GM21619 (cell line): ENCODE results near the gene RRAS.
"Not testable (repeated sequence)": the region's sequence is repeated elsewhere in the genome, so short reads cannot be mapped to it uniquely, and the experiment has no call there.

ENCODE experiments used
- ATAC-seq: cut with Tn5 transposase; IDR thresholded peaks from one replicate; pipeline ENCODE4 v1.9.1; 2021; ENCODE audit not compliant: unreplicated experiment

The RRAS gene

DNA sequence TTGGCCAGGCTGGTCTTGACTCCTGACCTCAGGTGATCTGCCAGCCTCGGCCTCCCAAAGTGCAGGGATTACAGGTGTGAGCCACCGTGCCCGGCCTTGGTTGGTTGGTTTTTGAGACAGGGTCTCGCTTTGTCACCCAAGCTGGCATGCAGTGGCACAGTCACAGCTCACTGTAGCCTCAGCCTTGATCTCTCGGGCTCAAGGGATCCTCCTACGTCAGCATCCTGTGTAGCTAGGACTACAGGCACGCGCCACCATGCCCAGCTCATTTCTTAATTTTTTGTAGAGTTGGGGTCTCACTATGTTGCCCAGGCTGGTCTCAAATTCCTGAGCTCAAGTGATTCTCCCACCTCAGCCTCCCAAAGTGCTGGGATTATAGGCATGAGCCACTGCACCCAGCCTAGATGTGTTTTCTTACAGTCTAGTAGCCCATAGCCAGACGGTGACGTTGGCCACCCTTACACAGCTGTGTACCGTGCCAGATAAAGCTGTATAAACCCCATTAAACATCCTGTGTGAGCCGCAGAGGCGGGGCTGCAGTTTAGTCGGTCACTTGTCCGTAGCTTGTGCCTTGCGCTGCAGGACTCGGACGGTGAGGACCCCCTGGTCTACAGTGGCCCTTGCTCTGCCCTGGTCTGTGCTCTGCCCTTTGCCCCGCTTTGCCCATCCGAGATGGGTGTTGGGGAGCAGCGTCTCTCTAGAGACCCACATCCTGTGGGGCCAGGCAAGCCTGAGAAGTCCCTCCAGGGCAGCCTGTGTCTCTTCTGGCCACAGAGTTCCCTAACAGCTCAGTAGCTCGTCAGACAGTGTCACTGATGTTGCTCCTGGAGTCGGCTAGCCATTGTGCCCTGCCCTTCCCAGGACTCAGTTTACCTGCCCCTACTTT, 15.9 kb upstream of the RRAS start:
- ATAC-seq: no peak

DNA sequence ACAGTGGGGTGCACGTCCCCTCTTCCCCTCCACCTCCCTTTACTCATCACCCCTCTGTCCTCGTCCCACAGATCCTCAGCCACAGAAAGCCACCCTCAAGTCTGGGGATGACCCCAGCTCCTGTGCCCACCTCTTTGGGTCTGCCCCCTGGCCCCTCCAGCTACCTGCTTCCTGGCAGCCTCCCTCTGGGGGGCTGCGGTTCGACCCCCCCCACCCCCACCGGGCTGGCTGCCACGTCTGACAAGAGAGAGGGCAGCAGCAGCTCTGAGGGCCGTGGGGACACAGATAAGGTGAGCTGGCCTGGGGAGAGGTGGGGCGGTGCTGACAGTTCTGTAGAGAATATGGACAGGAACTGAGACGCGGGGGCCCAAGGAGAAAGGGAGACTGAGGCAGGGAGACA, 14.6 kb upstream of the RRAS start:
- no peak for ATAC-seq

DNA sequence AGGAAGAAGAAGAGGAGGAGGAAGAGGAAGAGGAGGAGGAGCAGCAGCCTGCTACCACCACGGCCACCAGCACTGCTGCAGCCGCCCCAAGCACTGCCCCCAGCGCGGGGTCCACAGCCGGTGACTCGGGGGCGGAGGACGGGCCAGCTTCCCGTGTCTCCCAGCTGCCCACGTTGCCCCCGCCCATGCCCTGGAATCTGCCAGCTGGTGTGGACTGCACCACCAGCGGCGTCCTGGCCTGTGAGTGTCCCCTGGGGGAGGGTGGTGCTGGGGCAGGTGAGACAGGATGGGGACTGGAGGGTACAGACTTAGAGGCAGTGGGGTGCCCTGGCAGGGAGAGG, 13.5 kb upstream of the RRAS start:
- ATAC-seq: no peak

DNA sequence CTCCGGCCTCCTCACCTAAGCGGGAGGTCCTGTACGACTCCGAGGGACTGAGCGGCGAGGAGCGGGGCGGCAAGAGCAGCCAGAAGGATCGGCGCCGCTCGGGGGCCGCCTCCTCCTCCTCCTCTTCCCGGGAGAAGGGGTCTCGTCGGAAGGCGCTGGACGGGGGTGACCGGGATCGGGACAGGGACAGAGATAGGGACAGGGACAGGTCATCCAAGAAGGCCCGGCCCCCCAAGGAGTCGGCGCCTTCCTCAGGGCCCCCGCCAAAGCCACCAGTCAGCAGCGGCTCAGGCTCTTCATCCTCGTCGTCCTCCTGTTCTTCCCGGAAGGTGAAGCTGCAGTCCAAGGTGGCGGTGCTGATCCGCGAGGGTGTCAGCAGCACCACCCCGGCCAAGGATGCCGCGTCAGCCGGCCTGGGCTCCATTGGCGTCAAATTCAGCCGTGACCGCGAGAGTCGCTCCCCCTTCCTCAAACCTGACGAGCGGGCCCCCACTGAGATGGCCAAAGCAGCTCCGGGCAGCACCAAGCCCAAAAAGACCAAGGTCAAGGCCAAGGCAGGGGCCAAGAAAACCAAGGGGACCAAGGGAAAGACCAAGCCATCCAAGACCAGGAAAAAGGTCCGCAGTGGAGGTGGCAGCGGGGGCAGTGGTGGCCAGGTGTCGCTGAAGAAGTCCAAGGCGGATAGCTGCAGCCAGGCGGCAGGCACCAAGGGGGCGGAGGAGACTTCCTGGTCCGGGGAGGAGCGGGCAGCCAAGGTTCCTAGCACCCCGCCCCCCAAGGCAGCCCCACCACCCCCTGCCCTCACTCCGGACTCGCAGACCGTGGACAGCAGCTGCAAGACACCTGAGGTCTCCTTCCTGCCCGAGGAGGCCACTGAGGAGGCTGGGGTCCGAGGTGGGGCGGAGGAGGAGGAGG, 12.9 kb upstream of the RRAS start:
- no peak for ATAC-seq

DNA sequence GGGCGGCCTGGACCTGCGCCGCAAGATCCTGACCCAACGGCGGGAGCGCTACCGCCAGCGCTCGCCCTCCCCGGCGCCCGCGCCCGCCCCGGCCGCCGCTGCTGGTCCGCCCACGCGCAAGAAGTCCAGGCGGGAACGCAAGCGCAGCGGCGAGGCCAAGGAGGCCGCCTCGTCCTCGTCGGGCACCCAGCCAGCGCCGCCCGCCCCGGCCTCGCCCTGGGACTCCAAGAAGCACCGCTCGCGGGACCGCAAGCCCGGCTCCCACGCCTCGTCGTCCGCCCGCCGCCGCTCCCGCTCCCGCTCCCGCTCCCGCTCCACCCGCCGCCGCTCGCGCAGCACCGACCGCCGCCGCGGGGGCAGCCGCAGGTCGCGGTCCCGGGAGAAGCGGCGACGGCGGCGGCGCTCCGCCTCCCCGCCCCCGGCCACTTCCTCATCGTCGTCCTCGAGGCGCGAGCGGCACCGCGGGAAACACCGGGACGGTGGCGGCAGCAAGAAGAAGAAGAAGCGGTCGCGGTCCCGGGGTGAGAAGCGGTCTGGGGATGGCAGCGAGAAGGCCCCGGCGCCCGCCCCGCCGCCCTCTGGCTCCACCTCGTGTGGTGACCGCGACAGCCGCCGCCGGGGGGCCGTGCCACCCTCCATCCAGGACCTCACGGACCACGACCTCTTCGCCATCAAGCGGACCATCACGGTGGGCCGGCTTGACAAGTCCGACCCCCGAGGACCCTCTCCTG, 12.0 kb upstream of the RRAS start:
- ATAC-seq: no peak

DNA sequence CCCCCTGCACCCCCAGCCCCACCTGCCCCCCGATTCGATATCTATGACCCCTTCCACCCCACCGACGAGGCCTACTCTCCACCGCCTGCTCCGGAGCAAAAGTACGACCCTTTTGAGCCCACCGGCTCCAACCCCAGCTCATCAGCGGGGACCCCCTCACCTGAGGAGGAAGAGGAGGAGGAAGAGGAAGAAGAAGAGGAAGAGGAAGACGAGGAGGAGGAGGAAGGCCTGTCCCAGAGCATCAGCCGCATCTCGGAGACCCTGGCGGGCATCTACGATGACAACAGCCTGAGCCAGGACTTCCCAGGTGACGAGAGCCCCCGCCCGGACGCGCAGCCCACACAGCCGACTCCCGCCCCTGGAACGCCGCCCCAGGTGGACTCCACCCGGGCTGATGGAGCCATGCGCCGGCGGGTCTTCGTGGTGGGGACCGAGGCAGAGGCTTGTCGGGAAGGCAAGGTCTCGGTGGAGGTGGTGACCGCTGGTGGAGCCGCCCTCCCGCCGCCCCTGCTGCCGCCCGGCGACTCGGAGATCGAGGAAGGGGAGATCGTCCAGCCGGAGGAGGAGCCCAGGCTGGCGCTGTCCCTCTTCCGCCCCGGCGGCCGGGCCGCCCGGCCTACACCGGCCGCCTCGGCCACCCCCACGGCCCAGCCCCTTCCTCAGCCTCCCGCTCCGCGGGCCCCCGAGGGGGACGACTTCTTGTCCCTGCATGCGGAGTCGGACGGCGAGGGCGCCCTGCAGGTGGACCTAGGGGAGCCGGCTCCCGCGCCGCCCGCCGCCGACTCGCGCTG, 11.3 kb upstream of the RRAS start:
- ATAC-seq: no peak

DNA sequence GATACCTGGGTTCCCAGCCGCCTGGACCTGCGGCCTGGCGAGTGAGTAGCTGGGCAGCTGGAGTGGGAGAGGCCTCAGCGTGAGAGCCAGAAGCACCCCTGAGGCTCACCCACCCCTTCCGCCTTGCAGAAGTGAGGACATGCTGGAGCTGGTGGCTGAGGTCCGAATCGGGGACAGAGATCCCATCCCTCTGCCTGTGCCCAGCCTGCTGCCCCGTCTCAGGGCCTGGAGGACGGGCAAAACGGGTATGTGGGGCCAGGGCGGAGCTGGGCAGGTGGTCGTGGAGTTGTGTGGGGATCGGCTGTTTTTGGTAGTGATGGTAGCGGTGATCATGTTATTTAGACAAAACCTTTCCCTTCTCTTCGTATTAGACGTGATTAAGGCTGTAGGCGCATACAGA, 6.6 kb upstream of the RRAS start:
- no peak for ATAC-seq

DNA sequence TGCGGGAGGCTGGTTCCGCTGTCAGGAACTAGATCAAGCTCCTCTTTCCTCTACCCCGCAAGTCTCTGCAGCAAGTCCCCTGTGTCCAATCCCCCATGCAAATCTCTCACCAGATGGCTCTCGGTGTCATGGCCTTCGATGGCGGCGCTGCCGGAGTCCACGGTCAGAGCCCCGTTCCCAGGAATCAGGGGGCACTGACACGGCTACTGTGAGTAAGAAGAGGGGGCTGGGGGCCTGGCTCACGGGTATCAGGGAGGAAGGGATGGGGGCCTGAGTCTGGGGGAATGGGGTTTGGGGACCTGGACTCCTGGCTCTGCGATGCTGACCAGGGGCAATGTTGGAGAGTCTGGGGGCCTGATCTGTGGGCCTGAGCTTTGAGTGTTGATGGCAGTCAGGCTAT, 6.1 kb upstream of the RRAS start:
- ATAC-seq: no peak

DNA sequence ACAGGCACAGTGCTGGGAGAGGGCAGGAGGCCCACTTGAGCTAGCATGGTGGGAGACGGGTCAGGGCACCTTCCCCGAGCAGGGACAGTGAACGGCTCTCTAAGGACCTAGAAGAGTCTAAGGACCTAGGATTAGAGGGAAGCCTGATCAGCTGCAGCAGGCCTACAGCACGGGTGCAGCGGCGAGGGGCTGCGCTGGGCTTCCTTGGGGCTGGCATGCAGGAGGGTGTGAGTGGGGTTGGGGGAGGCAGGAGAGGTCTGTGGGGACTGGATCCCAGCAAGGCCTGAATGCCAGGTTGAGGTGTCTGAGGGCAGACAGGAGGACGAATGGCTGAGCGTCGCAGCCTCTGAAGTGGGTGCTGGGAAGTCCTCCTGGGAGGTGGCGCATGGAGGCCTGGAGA, 5.6 kb upstream of the RRAS start:
- ATAC-seq: no peak

DNA sequence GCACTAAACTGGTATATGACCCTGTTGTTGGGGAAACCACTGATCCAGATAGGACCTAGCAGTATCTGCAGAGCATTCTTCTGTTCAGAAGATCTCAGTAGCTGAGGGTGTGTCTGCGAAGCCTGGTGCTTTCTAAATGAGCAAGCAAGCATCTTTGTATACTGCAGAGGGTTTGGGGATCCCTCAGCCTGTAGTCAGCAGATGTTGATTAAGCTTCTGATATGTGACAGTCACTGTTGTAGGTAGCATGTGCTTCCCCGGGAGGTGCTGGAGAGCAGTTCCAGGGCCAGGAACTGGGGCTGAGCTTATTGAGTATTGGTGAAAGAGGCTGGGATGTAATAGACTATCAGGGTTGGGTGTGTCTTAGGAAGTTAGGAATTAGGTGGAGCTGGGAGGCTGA, 3.5 kb upstream of the RRAS start:
- ATAC-seq: no peak

DNA sequence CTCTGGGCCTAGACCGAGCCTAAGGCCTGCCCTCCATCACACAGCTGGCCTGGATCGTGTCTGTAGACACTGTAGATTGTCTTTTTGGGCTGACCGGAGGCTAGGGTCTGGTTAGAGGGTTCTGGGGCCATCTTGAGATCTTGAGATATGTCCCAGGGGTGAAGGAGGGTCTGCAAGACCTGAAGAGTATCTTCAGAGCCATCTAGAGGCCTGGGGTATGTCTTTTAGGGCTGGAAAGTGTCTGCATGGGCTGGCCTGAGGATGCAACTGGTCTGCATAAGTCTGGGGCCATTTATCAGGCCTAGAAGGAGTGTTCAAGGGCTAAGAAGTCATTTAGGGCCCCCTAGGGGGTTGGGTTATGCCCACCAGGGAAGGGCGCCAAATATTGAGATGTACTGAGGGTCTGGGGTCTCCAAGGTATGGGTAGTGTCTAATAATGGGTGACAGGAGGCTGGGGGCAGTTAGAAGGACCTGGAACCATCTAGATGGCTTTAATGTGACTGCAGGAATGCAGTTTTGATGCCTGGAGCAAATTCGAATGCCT, 2.6 kb upstream of the RRAS start:
- ATAC-seq: no peak

DNA sequence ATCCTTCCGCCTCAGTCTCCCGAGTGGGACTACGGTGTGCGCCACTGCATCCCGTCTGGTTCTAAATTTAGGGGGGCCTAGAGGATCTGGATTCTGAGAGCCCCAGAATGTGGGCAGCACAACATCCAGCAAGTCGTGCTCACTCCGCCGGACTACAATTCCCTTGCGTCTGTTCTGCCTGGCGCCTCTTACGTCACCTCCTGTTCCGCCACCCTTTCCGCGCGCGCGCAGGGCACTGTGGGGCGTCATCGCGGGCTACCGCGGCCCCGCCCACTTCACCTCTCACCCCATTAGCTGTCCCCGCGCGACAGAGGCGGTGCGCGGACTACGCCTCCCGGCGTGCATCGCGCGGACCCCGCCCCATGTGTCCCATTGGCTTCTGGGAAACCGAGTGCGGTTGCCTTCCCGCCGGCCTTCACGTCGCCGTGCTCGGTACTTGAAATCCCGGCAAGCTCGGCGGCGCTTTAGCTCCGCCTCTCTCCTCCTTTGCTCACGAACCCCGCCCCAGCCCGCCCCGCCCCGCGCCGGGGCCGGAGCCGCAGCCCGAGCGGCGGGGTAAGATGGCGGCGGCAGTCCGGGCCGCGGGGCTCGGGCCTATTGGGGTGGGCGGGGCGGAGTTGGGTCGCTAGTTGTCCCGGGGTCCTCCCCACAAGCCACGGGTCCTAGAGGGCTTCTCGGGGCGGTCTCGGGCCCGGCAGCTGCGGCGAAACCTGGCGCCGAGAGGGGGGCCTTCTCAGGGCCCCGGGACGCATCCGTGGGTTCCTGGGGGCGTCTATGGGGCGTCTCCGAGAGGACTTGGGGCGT, 1.9 kb upstream of the RRAS start, which contains the start of gene SCAF1:
TSS of gene SCAF1 (plus strand) at position 522 of the 804 bp plus-strand sequence. CDS start 2,818 bp downstream, outside the sequence.
- ATAC-seq: peak; percentile 48

DNA sequence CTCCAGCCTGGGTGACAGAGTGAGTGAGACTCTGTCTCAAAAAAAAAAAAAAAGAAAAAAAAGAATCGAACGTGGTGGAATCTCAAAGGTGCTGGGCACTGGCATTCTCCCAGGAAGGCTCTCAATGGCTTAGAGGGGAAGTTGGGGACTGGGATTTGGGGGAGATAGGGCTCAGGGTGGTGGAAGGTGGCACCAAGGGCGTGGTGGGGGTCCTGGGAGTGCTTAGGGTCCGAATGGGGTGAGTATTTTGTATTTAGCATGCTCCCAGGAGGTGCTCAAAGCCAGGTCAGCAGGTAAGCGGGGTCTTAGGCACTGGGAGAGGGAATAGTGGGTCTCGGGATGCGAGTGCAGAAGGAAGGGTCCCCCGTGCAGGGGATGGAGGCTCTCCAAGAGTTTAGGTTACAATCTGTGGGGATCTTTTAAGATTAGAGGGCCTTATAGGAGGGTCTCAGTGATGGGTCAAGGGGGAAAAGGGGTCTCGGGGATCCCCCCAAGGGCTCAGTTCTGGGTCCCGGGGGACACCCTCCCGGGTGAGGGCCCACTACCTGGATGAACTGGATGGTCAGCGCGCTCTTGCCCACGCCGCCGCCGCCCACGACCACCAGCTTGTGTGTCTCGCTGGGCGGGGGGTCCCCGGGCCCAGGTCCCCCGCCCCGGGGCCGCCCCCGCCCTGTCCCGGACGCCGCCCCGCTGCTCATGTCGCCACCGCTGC, 386 bp downstream of the RRAS start:
- ATAC-seq: no peak

DNA sequence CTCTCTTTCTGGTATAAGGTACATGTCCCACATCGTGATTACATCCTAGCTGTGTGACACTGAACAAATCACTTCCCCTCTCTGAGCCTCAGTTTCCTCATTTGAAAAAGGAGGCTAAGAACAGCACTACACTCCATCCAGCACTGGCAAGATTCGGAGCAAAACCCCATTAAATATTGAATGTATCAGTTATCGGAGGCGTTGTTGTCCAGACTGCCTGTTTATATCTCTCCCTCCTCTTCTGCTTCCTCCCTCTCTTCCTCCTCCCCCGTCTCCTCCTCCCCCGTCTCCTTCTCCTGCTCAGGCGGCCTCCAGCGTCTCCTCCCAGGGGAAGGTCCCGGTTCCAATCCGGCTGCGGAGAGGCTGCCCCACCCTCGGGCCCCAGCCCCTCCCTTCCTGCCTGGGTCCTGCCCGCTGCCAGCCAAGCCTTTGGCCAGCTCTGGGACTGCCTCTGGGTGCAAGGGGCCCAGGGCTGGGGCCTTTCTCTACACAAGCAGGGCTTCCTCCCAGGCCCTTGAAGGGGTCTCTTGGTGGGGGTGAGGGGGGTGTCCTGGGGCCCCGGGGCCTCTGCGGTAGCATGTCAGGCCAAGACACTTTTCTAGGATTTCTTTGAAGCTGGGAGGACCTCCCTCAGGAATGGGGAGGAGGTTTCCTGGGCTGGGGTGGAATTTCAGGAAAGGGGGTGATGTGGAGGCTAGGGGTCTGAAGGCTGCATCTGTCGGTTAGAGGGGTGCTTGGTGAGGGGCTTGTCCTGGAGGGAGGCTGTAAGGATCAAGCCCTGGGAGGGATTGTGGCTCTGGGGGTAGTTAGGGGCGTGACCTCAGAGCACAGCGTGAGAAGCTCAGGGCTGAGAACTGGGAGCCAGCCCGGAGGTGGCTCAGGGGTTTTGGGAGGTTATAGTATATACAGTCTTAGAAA, 1.9 kb downstream of the RRAS start:
- no peak for ATAC-seq

DNA sequence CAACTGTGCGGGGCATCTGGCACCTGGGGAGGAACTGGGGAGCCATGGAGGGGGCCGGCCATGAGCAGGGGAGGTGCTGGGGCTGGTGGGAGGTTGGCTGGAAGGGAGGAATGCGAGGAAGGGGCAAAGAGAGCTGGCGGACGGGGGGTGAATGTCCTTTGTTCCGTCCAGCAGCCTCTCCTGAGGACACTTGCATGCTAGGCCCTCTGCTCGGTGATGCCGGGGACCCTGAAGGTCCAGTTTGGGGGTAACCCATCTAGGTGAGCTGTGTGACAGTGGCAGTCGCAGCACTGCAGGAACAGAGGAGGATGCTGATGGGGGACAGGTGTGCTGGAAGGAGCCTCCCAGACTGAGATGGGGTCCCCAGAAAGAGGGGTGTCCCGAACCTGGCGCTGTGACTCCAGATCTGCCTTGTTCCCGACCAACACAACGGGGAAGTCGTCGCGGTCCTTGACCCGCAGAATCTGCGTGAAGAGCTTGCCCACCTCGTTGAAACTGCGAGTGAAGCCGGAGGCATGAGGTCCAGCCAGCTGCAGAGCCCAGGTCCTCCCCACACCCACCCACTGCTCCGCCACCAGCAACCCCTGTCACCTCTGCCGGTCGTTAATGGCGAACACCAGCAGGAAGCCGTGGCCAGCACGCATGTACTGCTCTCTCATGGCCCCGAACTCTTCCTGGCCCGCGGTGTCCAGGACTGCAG, 3.6 kb downstream of the RRAS start:
- no peak for ATAC-seq

DNA sequence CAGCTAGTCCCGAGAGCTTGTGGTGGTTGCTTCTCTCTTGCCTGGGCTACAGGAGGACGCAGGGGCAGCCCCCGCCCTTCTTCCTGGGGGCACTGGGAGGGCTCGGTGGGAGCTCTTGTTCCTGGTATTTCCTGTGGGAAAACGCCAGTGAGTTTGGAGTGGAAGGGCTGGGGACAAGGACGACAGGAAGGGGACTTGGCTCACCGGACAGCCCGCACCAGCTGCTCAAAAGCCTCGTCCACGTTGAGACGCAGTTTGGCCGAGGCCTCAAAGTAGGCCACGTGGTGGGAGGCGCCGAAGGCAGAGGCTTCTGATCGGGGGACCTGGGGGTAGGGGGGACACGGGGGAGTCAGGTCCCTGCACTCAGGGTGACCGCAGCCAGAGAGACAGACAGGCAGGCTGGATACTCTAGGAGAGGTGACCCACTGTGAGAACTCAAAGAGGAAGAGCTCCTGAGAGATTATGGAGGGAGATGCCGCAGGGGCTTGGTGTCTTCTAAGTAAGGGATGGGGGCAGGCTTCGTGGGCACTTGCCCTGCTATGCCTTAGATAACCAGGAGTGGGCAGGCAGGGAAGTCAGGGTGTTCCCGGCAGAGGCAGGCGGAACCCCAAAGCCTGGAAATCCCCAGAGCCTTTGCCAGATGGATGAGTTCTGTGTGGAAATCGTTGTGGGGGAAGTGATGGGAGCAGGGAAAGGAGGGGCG, 4.3 kb downstream of the RRAS start:
- no peak for ATAC-seq

DNA sequence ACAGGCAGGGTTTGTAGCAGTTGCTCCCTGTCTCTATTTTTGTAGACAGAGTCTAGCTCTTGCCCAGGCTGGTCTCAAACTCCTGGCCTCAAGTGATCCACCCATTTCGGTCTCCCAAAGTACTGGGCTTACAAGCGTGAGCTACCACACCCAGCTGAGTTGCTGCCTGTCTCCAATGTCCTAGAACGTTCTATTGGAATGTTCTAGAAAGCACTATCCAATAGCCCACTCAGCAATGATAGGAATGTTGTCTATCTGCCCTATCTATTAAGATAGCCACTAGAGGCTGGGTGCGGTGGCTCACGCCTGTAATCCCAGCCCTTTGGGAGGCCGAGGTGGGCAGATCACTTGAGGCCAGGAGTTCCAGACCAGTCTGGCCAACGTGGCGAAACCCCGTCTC, 6.7 kb downstream of the RRAS start:
- not testable (repeated sequence) for ATAC-seq
